Activated naive CD8-positive, alpha-beta T cell (primary cell): Measurements from ENCODE around the gene TF.
"Not testable (repeated sequence)": the region's sequence is repeated elsewhere in the genome, so short reads cannot be mapped to it uniquely, and the experiment has no call there.

Experiments used
- H3K27ac Mint-ChIP-seq: one replicate; pipeline ENCODE4 v1.8.0; 2021; ENCODE audit warnings: mixed read lengths
- H3K27me3 Mint-ChIP-seq: one replicate; pipeline ENCODE4 v1.8.0; 2021; ENCODE audit warnings: mixed read lengths
- H3K36me3 Mint-ChIP-seq: one replicate; pipeline ENCODE4 v1.8.0; 2021; ENCODE audit warnings: mixed read lengths
- H3K4me1 Mint-ChIP-seq: one replicate; pipeline ENCODE4 v1.8.0; 2021; ENCODE audit warnings: low read depth, mixed read lengths
- H3K4me3 Mint-ChIP-seq: one replicate; pipeline ENCODE4 v1.8.0; 2021; ENCODE audit warnings: mild to moderate bottlenecking, mixed read lengths
- H3K9me3 Mint-ChIP-seq: one replicate; pipeline ENCODE4 v1.8.0; 2021; ENCODE audit warnings: low read depth, mixed read lengths

TF gene

DNA sequence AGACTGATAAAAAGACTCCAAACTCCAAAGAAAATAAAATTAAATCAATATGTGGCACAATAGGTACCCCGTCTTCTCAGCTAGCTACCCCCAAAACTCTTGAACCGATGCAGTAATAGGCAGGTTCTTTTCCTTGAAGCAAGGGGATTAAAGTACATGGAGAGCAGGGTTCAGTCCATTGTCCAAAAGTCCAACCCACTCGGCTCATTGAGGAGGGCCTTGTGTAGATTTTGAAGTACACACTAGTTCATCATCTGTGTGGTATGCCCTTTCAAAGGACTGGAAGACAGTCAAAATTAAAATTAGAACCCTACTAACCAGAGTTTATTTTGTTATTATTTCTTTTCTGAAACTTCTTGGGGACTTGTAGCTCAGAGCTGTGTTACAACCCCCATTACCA is 23.3 kb downstream of the TF start:
- Mint-ChIP-seq H3K4me3 (no peak overlapping the region), H3K9me3 (no peaks in the 10 kb centered on the region), H3K27ac (no peak overlapping the region), H3K4me1 (no peaks in the 10 kb centered on the region), H3K36me3 (no peaks in the 10 kb centered on the region), H3K27me3 (no peaks in the 10 kb centered on the region)

GRCh38 chr3:133773732-133774131 is 27.5 kb downstream of the TF start:
- no peak overlapping the region for H3K4me3 Mint-ChIP-seq
- H3K9me3 Mint-ChIP-seq: no peaks in the 10 kb centered on the region

GRCh38 chr3:133775309-133775708 is 29.1 kb downstream of the TF start:
- Mint-ChIP-seq H3K4me1 (no peaks in the 10 kb centered on the region), H3K27ac (no peak overlapping the region), H3K9me3 (no peaks in the 10 kb centered on the region), H3K36me3 (no peaks in the 10 kb centered on the region), H3K27me3 (peaks cover 9% of the 10 kb centered on the region), H3K4me3 (no peak overlapping the region)

More at GRCh38 chr3:133773732-133774131, 27.5 kb downstream of the TF start:
- no peaks in the 10 kb centered on the region for H3K4me1 Mint-ChIP-seq
- no peak overlapping the region for H3K27ac Mint-ChIP-seq
- H3K27me3 Mint-ChIP-seq: peaks cover 5% of the 10 kb centered on the region
- H3K36me3 Mint-ChIP-seq: no peaks in the 10 kb centered on the region

DNA sequence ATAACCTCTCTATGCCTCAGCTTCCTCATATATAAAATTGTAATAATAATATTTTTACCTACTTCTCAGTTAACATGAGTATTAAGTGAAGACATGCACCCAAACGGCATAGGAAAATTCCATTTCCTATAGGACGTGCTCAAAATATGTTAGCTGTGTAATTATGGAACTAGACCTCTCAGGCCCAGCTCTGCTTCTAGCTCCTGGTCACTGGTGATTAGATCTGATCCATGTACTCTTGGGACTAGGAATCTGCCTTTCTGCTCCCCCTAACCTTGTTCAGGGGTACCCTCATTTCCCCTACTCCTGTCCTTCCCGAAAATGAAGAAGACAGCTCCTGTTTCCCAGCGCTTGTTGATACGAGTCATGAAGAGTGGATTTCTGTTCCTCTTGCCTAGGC is 29.6 kb downstream of the TF start:
- Mint-ChIP-seq H3K36me3 (no peaks in the 10 kb centered on the region), H3K9me3 (no peaks in the 10 kb centered on the region), H3K27me3 (peaks cover 9% of the 10 kb centered on the region)

DNA sequence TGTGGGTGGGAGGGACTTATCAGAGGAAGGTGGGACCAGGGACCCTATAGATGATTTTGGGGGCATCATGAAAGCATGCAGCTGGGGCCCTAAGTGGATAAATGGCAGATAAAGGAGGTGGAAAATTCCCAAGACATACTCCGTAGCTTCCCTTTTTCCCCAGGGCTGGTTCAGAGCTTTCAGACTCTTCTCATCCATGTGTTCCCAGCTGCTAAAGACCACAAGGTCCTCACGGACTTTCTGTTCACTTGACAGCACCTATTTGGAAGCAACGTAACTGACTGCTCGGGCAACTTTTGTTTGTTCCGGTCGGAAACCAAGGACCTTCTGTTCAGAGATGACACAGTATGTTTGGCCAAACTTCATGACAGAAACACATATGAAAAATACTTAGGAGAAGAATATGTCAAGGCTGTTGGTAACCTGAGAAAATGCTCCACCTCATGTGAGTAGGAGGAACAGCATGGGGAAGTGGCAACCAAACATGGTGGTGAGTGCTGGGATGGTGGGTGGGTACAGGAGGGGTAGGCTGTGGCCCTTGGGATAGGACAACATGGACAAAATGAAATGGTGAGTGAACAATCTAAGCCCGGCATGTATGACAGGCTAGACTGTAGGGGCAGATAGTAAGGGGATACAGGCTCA is 30.7 kb downstream of the TF start:
- Mint-ChIP-seq H3K4me3 (no peak overlapping the region), H3K4me1 (no peaks in the 10 kb centered on the region), H3K27ac (no peak overlapping the region), H3K9me3 (no peaks in the 10 kb centered on the region), H3K27me3 (peaks cover 10% of the 10 kb centered on the region), H3K36me3 (no peaks in the 10 kb centered on the region)

More for the DNA sequence above, 29.6 kb downstream of the TF start:
- H3K27ac Mint-ChIP-seq: no peak overlapping the region
- no peaks in the 10 kb centered on the region for H3K4me1 Mint-ChIP-seq
- no peak overlapping the region for H3K4me3 Mint-ChIP-seq

GRCh38 chr3:133777807-133778568 is 31.8 kb downstream of the TF start:
- Mint-ChIP-seq H3K9me3 (no peaks in the 10 kb centered on the region), H3K4me3 (no peak overlapping the region), H3K4me1 (no peaks in the 10 kb centered on the region), H3K27ac (no peak overlapping the region), H3K27me3 (peaks cover 10% of the 10 kb centered on the region), H3K36me3 (no peaks in the 10 kb centered on the region)

DNA sequence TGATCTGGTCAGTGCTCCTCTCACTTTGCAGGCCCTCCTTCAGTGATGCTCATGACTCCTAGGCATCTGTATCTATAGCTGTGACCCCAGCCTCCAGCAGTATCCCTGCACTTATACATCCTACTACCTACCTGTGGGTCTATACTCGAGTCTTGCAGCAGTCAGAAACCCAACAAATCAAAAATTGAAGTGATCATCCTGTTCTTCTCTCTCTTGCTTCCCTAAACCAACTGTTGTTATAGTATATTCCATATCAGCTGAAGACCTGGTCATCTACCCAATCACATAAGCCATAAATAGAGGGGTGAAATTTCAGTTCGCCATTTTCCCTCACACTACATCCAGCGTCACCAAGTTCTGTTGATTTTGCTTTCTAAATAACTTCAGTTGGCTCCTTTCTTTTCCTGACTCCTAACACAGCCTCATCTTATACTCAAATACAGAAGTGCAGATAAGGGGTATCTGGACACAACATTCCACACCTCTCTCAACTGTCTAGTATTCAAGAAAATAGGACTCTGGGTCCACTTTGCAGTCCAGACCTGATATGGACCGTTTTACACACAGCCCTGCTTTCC is 33.5 kb downstream of the TF start:
- H3K27me3 Mint-ChIP-seq: peaks cover 12% of the 10 kb centered on the region
- H3K27ac Mint-ChIP-seq: no peak overlapping the region
- H3K4me1 Mint-ChIP-seq: no peaks in the 10 kb centered on the region
- H3K9me3 Mint-ChIP-seq: no peaks in the 10 kb centered on the region
- H3K36me3 Mint-ChIP-seq: no peaks in the 10 kb centered on the region
- no peak overlapping the region for H3K4me3 Mint-ChIP-seq

DNA sequence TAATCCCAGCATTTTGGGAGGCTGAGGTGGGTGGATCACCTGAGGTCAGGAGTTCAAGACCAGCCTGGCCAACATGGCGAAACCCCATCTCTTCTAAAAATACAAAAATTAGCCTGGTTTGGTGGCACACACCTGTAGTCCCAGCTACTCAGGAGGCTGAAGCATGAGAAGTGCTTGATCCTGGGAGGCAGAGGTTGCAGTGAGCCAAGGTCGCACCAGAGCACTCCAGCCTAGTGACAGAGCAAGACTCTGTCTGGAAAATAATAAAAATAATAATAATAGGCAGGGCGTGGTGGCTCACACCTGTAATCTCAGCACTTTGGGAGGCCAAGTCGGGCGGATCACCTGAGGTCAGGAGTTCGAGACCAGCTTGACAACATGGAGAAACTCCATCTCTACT is 34.6 kb downstream of the TF start:
- H3K4me3 Mint-ChIP-seq, H3K27ac Mint-ChIP-seq, H3K9me3 Mint-ChIP-seq, H3K27me3 Mint-ChIP-seq, H3K4me1 Mint-ChIP-seq, H3K36me3 Mint-ChIP-seq: not testable (repeated sequence)

DNA sequence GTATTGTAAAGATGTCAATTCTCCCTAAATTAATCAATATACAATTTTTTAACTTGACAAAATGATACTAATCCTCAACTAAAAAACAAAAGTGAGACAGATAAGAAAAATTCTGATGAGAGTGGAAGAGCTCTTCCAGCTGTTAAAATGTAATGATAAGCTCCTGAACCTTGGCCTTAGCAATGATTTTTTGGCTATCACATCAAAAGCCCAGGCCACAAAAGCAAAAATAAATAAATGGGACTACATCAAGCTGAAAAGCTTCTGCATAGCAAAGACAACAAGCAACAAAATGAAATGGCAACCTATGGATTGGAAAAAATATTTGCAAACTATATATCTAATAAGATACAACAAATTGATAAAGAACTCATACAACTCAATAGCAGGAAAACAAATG is 35.4 kb downstream of the TF start:
- Mint-ChIP-seq H3K4me1 (no peaks in the 10 kb centered on the region), H3K36me3 (no peaks in the 10 kb centered on the region), H3K9me3 (no peaks in the 10 kb centered on the region), H3K4me3 (no peak overlapping the region), H3K27me3 (peaks cover 8% of the 10 kb centered on the region), H3K27ac (no peak overlapping the region)

GRCh38 chr3:133782454-133782853 is 36.3 kb downstream of the TF start:
- Mint-ChIP-seq H3K27me3 (peaks cover 7% of the 10 kb centered on the region), H3K4me3 (no peak overlapping the region), H3K27ac (no peak overlapping the region), H3K4me1 (no peaks in the 10 kb centered on the region), H3K36me3 (no peaks in the 10 kb centered on the region), H3K9me3 (no peaks in the 10 kb centered on the region)

GRCh38 chr3:133783762-133784161 is 37.6 kb downstream of the TF start:
- Mint-ChIP-seq H3K4me3 (no peak overlapping the region), H3K9me3 (no peaks in the 10 kb centered on the region), H3K27me3 (peaks cover 12% of the 10 kb centered on the region), H3K27ac (no peak overlapping the region), H3K36me3 (no peaks in the 10 kb centered on the region), H3K4me1 (no peaks in the 10 kb centered on the region)

GRCh38 chr3:133788024-133788423 is 41.8 kb downstream of the TF start:
- H3K4me3 Mint-ChIP-seq: no peak overlapping the region
- no peaks in the 10 kb centered on the region for H3K4me1 Mint-ChIP-seq
- H3K27ac Mint-ChIP-seq: no peak overlapping the region
- peaks cover 15% of the 10 kb centered on the region for H3K9me3 Mint-ChIP-seq
- peaks cover 6% of the 10 kb centered on the region for H3K36me3 Mint-ChIP-seq
- peaks cover 8% of the 10 kb centered on the region for H3K27me3 Mint-ChIP-seq

GRCh38 chr3:133792171-133792763 is 46.1 kb downstream of the TF start:
- Mint-ChIP-seq H3K9me3 (peaks cover 17% of the 10 kb centered on the region), H3K4me3 (no peak overlapping the region), H3K27me3 (peaks cover 8% of the 10 kb centered on the region), H3K36me3 (peaks cover 8% of the 10 kb centered on the region), H3K27ac (no peak overlapping the region), H3K4me1 (no peaks in the 10 kb centered on the region)

- Mint-ChIP-seq H3K36me3 (peaks cover 7% of the 10 kb centered on the region), H3K27ac (no peak overlapping the region), H3K27me3 (peaks cover 10% of the 10 kb centered on the region), H3K9me3 (peaks cover 7% of the 10 kb centered on the region), H3K4me1 (no peaks in the 10 kb centered on the region), H3K4me3 (no peak overlapping the region)
Observed at GRCh38 chr3:133797396-133798105, 51.4 kb downstream of the TF start.
